Limb (tissue), 2 donors: ENCODE results near the gene KRT12.
"Not testable (repeated sequence)": the region's sequence is repeated elsewhere in the genome, so short reads cannot be mapped to it uniquely, and the experiment has no call there.

Experiments used
- DNase-seq, 2 donors: peaks; one replicate each; pipeline ENCODE4 v3.0.0-alpha.2; 2016; ENCODE audit errors: extremely low spot score in 2 of 2

KRT12 gene

GRCh38 chr17:40884708-40885512, 17.9 kb upstream of the KRT12 start, which contains the start of gene KRT20:
TSS of gene KRT20 (minus strand) at chr17:40885242. CDS start at chr17:40885185, 57 bp downstream.
- DNase-seq: no peak

DNA sequence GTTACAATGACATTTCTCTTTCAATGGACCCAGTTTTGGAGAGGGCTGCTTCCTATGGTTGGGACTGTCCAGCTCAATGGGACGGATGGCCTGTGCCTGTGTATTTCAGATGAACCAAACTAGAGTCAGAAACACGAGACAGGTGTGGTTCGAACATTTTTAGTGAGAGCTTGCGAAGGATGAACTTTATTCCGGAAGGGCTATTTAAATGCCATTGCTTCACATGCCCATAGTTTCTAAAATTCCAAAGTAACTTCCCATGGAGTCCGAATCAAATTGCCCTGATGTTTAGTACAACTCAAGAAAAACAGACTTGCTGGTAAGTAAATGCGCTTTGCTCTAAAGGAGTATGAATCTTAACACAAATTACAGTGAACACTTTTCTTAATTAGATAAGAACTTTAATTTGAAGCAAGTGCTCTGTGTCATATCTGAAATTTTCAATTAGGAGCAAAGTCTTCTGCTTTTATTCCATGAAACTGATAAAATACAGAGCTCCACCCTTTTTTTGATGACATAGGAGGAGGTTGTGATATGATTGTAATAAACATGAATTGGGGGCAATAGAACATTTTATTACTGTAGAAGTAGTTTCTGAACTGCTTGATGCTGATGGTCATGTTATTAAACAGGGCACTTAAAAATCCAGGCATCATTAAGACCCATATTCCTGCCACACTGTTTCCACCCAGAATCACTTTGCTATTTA, 16.8 kb upstream of the KRT12 start:
- no peak for DNase-seq

GRCh38 chr17:40883031-40883430, 16.0 kb upstream of the KRT12 start:
- DNase-seq: no peak

- no peak for DNase-seq
Measured at GRCh38 chr17:40879026-40879425, 12.0 kb upstream of the KRT12 start.

- no peak for DNase-seq
Measured at GRCh38 chr17:40878044-40878443, 11.0 kb upstream of the KRT12 start.

- no peak for DNase-seq
Measured at GRCh38 chr17:40873801-40874200, 6.8 kb upstream of the KRT12 start.

DNA sequence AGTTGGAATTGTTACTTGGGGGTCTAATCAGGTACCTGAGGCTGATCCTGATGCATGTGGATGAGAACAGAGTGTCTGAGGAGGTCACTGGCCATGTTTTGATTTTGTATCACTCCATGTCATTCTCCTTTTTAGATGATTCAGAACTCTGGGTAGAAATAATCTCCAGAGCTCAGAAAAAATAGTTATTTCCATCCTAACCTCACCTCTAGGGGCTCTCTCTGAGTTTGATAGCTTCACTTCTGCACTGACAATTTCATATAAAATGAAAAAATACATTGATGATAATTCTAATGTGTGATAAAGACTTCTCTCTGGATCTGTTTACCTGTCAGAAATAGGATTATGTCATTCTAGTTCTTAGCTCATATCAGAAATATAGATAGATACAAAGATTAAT, 6.2 kb upstream of the KRT12 start:
- DNase-seq: no peak

GRCh38 chr17:40872416-40872815, 5.4 kb upstream of the KRT12 start:
- no peak for DNase-seq

GRCh38 chr17:40871316-40871715, 4.3 kb upstream of the KRT12 start:
- no peak for DNase-seq

- no peak for DNase-seq
Measured at GRCh38 chr17:40870136-40870535, 3.1 kb upstream of the KRT12 start.

DNA sequence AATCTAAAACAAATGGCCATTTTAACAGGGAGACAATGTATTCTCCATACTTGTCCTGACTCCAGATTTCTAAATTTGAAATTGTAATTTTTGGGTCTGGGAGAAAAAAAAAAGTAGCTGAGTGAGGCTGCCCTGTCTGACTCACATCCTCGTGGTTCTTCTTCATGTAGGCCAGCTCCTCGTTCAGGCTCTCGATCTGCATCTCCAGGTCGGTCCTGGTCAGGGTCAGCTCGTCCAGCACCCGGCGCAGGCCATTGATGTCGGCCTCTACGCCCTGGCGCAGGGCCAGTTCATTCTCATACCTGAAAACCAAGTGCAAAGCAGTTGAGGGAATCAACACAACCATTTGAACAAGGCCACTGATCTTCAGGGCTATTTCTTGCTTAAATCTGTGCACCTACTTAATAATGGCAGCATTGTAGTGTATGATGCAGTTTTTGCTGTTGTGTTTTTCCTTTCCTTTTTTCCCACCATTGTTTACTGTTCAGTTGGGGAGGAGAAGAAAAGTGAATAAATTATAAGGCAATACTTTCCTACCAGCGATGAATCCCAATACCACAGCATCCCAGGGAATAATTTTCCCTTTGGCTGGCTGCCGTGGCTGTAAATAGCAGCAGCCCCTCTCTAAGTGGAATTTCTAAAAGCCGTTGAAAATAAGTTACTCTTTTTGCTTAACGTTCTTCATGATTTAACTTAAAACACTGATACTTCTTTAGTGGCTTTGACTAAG, 2.2 kb downstream of the KRT12 start:
- no peak for DNase-seq

DNA sequence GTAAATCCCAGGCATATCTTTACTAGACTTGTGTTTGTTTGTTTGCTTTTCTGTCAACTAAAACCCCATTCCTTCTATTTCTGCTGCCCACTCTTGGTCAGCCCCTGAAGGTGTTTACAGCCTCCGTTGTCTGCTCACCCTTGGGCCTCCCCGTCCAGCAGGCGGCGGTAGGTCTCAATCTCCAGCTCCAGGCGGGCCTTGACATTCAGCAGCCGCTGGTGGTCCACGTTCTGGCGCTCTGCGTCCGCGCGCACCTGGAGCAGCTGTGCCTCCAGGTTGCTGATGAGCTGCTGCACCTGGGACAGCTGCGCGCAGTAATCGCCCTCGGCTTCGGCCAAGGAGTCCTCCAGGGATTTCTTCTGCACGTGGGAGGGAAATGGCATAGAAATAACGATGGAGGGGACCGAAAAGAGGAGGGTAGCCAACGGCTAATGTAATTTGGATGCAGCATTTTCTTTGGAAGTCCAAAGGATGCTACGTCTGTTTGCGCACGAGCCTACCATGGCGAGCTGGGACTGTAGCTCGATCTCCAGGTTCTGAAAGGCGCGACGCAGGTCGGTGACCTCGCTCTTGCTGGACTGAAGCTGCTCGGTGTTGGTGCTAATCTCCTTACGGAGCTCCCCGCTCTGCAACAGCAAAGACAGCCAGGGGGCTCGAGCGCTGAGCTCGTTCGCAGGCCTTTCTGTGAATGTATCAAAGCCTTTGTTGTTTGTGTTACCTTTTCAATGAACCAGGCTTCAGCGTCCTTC, 3.9 kb downstream of the KRT12 start:
- peak in 1 of 2 donors; percentile 39 for DNase-seq

DNA sequence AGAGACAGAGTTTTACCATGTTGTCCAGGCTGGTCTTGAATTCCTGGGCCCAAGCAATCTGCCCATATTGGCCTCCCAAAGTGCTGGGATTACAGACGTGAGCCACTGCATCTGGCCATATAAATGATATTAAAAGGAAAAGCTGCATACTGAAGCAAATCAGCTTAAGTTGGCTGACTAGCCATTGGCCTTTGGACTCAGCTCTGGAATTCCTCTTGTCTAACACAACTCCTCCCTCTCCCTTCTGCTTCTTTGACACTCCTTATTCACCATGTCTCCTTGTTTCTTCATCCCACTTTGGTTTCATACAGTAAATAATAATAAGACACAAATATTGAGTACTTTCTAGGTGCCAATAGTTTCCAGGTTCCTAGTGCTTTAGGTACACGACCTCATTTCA, 7.5 kb downstream of the KRT12 start:
- no peak for DNase-seq

GRCh38 chr17:40858667-40859066, 8.4 kb downstream of the KRT12 start:
- DNase-seq: not testable (repeated sequence)

DNA sequence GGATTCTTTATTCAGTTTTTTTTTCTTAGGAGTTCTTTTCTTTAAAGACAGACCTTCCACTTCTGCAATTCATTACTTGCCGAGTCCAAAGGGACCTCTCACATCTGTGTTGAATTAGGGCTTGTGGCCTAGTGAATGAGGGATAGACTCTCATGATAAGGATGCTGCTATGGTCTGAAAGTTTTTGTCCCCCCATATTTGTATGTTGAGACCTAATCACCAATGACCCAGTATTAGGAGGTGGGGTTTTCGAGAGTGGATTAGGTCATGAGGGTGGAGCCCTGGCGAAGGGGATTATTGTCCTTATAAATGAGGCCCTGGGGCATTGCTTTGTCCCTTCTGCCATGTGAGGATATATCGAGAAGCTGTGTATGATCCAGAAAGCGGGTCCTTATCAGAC, 9.5 kb downstream of the KRT12 start:
- peak in 1 of 2 donors; percentile 16 for DNase-seq

GRCh38 chr17:40854175-40854814, 12.7 kb downstream of the KRT12 start:
- no peak for DNase-seq

GRCh38 chr17:40852364-40852763, 14.7 kb downstream of the KRT12 start:
- DNase-seq: no peak

DNA sequence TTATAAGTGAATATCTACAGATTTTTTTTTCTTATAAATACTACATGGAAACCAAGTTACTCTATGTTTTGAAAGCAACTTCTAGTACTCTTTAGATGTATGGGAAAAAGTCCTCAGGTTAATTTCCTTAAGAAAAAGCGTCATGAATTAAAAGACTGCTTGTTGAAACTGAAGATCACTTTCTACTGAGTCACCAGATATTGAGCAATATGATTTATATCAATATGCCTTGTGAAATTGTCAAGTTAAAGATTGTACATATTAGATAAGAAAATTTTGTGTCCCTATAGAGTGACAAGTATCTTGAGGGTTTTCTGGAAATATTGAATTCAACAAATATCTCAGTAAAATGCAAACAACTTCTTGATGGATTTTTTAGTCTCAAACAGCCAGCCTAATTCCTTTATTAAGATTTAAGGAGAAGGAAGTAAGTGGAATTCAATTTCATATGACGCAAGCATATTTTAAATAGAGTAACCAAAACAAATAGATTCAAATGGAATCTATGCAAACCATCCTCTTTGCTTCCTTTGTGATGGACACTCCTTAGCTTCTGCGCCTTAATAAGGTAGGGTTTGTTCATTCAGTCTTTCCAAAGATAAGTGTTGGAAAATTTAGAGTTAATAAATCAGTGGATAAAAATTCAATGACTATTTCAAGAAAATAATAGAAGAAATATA, 16.6 kb downstream of the KRT12 start:
- DNase-seq: no peak

- DNase-seq: no peak
Measured at GRCh38 chr17:40849723-40850122, 17.3 kb downstream of the KRT12 start.

DNA sequence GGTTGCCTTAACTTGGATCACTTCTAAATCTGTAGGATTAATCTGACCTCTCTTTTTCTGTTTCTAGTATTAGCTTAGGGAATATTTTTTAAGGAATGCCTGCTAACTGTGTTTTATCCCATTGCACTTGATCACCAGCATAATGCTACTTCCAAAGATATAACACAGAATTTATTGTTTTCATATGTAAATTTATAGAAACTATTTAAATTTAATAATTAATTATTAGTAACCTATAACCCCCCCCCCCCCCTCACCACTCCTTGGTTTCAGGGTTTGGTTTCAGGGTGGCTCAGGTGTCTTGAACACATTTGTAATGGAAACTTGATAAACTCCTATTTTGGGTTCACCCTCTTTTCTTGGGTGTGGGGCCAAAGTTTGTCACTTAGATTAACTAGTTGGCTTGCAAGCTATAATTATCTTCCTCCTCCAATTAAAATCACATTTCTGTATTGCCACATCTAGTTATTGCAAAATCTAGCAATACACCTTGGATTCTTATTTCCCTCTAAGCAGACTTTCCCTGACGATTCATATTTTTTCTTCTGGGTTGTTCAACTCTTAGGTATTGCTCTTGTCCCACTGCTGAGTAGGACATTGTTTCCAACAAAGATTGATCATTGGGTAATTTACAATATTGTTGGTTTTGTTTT, 18.3 kb downstream of the KRT12 start:
- no peak for DNase-seq
